ENCODE data around the gene ZNF598. TPM values are rescaled to one million over a fixed set of nuclear protein-coding genes. Genes with fewer than 3 reads are reported as not detected.

The ZNF598 gene
- total RNA-seq, 1 experiment from 2014 or later = 85.7 TPM

GRCh38 chr16:2028146-2028545, 18.5 kb upstream of the ZNF598 start:
- DNase-seq (ENCODE audit: low read depth, low spot score) = no peak
- in situ Hi-C loops (cut with HindIII; ENCODE audit: low pct_unique_long_range_greater_than_20kb, low sequenced_read_pairs) = no loop called here
- H3K27ac ChIP-seq (ENCODE audit: low read length) = peak overlapping the region; percentile 76
- BruUV-seq (replicated peaks) = no TSS peak
- peak overlapping the region; percentile 54 to 59 for H3K4me3 ChIP-seq (ENCODE audit: low read depth in 2 of 2, low read length in 2 of 2)
- no peak for ATAC-seq
- POLR2A ChIA-PET = no interaction called here
- H3K9me3 ChIP-seq (ENCODE audit: control insufficient read depth, insufficient read depth, low read depth, low read length) = no peaks in the 10 kb centered on the region
- CTCF ChIA-PET = no interaction called here
- H3K27me3 ChIP-seq (ENCODE audit: control insufficient read depth, insufficient read depth, low read length) = no peaks in the 10 kb centered on the region
- intact Hi-C loops (cut with micrococcal nuclease; ENCODE audit: unreplicated experiment) = loop anchor here (10.0 kb wide), 1 partner anchor 117 kb away; the partner anchor contains the start of gene RAB26
- no peak for TF ChIP-seq POLR2AphosphoS5 (IDR thresholded peaks at IDR 0.05; ENCODE audit: low read depth, low read length)
- TF ChIP-seq, protein P1, sequence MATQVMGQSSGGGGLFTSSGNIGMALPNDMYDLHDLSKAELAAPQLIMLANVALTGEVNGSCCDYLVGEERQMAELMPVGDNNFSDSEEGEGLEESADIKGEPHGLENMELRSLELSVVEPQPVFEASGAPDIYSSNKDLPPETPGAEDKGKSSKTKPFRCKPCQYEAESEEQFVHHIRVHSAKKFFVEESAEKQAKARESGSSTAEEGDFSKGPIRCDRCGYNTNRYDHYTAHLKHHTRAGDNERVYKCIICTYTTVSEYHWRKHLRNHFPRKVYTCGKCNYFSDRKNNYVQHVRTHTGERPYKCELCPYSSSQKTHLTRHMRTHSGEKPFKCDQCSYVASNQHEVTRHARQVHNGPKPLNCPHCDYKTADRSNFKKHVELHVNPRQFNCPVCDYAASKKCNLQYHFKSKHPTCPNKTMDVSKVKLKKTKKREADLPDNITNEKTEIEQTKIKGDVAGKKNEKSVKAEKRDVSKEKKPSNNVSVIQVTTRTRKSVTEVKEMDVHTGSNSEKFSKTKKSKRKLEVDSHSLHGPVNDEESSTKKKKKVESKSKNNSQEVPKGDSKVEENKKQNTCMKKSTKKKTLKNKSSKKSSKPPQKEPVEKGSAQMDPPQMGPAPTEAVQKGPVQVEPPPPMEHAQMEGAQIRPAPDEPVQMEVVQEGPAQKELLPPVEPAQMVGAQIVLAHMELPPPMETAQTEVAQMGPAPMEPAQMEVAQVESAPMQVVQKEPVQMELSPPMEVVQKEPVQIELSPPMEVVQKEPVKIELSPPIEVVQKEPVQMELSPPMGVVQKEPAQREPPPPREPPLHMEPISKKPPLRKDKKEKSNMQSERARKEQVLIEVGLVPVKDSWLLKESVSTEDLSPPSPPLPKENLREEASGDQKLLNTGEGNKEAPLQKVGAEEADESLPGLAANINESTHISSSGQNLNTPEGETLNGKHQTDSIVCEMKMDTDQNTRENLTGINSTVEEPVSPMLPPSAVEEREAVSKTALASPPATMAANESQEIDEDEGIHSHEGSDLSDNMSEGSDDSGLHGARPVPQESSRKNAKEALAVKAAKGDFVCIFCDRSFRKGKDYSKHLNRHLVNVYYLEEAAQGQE (IDR thresholded peaks at IDR 0.05; ENCODE audit: insufficient read depth in 1 of 2, low read depth in 2 of 2, low read length in 1 of 2) = no peak
- TF ChIP-seq TCF7L2 (IDR thresholded peaks at IDR 0.05; ENCODE audit: low read depth, low read length) = no peak
- TF ChIP-seq, protein P2, sequence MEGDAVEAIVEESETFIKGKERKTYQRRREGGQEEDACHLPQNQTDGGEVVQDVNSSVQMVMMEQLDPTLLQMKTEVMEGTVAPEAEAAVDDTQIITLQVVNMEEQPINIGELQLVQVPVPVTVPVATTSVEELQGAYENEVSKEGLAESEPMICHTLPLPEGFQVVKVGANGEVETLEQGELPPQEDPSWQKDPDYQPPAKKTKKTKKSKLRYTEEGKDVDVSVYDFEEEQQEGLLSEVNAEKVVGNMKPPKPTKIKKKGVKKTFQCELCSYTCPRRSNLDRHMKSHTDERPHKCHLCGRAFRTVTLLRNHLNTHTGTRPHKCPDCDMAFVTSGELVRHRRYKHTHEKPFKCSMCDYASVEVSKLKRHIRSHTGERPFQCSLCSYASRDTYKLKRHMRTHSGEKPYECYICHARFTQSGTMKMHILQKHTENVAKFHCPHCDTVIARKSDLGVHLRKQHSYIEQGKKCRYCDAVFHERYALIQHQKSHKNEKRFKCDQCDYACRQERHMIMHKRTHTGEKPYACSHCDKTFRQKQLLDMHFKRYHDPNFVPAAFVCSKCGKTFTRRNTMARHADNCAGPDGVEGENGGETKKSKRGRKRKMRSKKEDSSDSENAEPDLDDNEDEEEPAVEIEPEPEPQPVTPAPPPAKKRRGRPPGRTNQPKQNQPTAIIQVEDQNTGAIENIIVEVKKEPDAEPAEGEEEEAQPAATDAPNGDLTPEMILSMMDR (IDR thresholded peaks at IDR 0.05) = no peak
- TF ChIP-seq SIN3A (IDR thresholded peaks at IDR 0.05; ENCODE audit: borderline replicate concordance, insufficient read depth, low read depth, low read length) = no peak
- peaks cover 70% of the 10 kb centered on the region for H3K4me1 ChIP-seq (ENCODE audit: control insufficient read depth, insufficient read depth, low read length)
- no peaks in the 10 kb centered on the region for H3K36me3 ChIP-seq (ENCODE audit: control insufficient read depth, insufficient read depth, low read length)

GRCh38 chr16:2027024-2028010, 17.7 kb upstream of the ZNF598 start:
- in situ Hi-C loops (cut with HindIII; ENCODE audit: low pct_unique_long_range_greater_than_20kb, low sequenced_read_pairs) (no loop called here), intact Hi-C loops (cut with micrococcal nuclease; ENCODE audit: unreplicated experiment) (loop anchor here (10.0 kb wide), 1 partner anchor 117 kb away; the partner anchor contains the start of gene RAB26)
- TF ChIP-seq TCF7L2 (IDR thresholded peaks at IDR 0.05; ENCODE audit: low read depth, low read length) = no peak
- no peak for TF ChIP-seq SIN3A (IDR thresholded peaks at IDR 0.05; ENCODE audit: borderline replicate concordance, insufficient read depth, low read depth, low read length)
- TF ChIP-seq, protein P1 (IDR thresholded peaks at IDR 0.05; ENCODE audit: insufficient read depth in 1 of 2, low read depth in 2 of 2, low read length in 1 of 2) = no peak
- no peak for TF ChIP-seq POLR2AphosphoS5 (IDR thresholded peaks at IDR 0.05; ENCODE audit: low read depth, low read length)
- TF ChIP-seq, protein P2 (IDR thresholded peaks at IDR 0.05) = no peak; the same call in 1 of the 2 replicates
- Histone ChIP-seq H3K27me3 (ENCODE audit: control insufficient read depth, insufficient read depth, low read length) (no peaks in the 10 kb centered on the region), H3K4me1 (ENCODE audit: control insufficient read depth, insufficient read depth, low read length) (peaks cover 62% of the 10 kb centered on the region), H3K27ac (ENCODE audit: low read length) (peak overlapping the region; percentile 76), H3K4me3 (ENCODE audit: low read depth in 2 of 2, low read length in 2 of 2) (peak overlapping the region; percentile 54 to 59), H3K9me3 (ENCODE audit: control insufficient read depth, insufficient read depth, low read depth, low read length) (no peaks in the 10 kb centered on the region), H3K36me3 (ENCODE audit: control insufficient read depth, insufficient read depth, low read length) (no peaks in the 10 kb centered on the region)
- ATAC-seq (peak; percentile 13), DNase-seq (ENCODE audit: low read depth, low spot score) (no peak)
- POLR2A ChIA-PET = interaction anchor here (0.6 kb wide), 1 partner anchor 149 kb away, joined by 4 read pairs; no protein-coding TSS in a partner anchor
- no TSS peak for BruUV-seq (replicated peaks)
- CTCF ChIA-PET = interaction anchor here (0.6 kb wide), 1 partner anchor 29 kb away, joined by 6 read pairs; no protein-coding TSS in a partner anchor
